Vagina (tissue), 2 donors: Measurements from ENCODE around the gene FGF1. TPM values are rescaled to one million over a fixed set of nuclear protein-coding genes. Genes with fewer than 3 reads are reported as not detected.

Experiments
- DNase-seq, 2 donors: peaks; one replicate each; pipeline ENCODE4 v3.0.0-alpha.2; 2017; ENCODE audit errors: extremely low spot score in 2 of 2
- H3K27ac ChIP-seq: fragments of 200-600 bp; sonication (generic); one replicate; pipeline ENCODE4 v1.5.1; 2019
- H3K27me3 ChIP-seq: fragments of 200-600 bp; sonication (generic); one replicate; pipeline ENCODE4 v1.5.1; 2019
- H3K36me3 ChIP-seq, 2 donors: fragments of 200-600 bp; sonication (generic); one replicate each; pipeline ENCODE4 v1.5.1; 2017 to 2019
- H3K4me1 ChIP-seq: fragments of 200-600 bp; sonication (generic); one replicate; pipeline ENCODE4 v1.5.1; 2019
- H3K4me3 ChIP-seq, 2 donors: fragments of 200-600 bp; sonication (generic); 1 replicate in 1 of 2; 2 replicates in 1 of 2; pipeline ENCODE4 v1.5.1; 2016 to 2019
- H3K9me3 ChIP-seq: fragments of 200-600 bp; sonication (generic); one replicate; pipeline ENCODE4 v1.5.1; 2019
- CTCF ChIP-seq, 3 experiments: fragments of 450-650 bp in 2 of 3; fragments of 200-600 bp in 1 of 3; sonication (generic) in 1 of 3; IDR thresholded peaks; one replicate each; pipeline ENCODE4 v1.5.1; 2017 to 2019; ENCODE audit warnings: antibody characterized with exemption in 3 of 3, mild to moderate bottlenecking in 2 of 3, moderate library complexity in 2 of 3
- POLR2A ChIP-seq, 2 donors: fragments of 450-650 bp; IDR thresholded peaks; one replicate each; pipeline ENCODE4 v1.6.1; 2017; ENCODE audit warnings: antibody characterized with exemption in 2 of 2, mild to moderate bottlenecking in 2 of 2, moderate library complexity in 2 of 2
- POLR2AphosphoS5 ChIP-seq, 2 donors: sonication (generic); formaldehyde crosslinking; IDR thresholded peaks; one replicate each; pipeline ENCODE4 v1.9.0; 2017; ENCODE audit warnings: antibody characterized with exemption in 2 of 2, mild to moderate bottlenecking in 2 of 2, low read depth in 1 of 2; ENCODE audit not compliant: insufficient read depth in 1 of 2
- intact Hi-C: fragments of 100-400 bp; cut with DNase I; formaldehyde crosslinking; loops from one replicate; pipeline ENCODE4 v1.15.1; 2023
- total RNA-seq: library from RNA; depleted of rRNA; stranded (reverse); fragments of >200 nt; gene quantifications from one replicate; pipeline ENCODE4 v1.2.3, GENCODE V29; 2016

FGF1 gene
- total RNA-seq, 1 donor from 2014 or later, result 2.0 TPM

- H3K27ac ChIP-seq, result no peak overlapping the region
Observed at GRCh38 chr5:142724821-142725220, 38.9 kb upstream of the FGF1 start.

DNA sequence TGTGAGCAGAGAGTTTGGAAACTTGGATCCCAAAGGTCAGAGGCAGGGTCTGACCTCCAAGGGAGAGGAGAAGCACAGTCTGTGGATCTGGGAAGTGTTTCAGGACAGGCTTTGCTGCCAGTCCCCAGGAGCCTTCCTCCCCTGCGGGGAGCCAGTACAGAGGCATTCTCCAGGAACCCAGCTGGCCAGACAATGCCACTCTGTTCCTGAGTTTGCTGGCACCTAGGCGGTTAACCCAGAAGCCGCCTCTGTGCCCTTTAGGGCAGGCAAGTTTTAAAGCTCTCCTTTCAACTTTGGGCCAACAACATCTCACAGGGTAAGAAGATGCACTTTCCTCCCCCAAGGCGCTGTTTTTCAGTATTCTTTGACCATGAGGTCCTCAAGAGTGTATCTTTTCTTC lies 37.0 kb upstream of the FGF1 start:
- intact Hi-C loops, result no loop called here
- Histone ChIP-seq H3K27me3 (no peaks in the 10 kb centered on the region), H3K4me3 (no peak overlapping the region), H3K36me3 (no peaks in the 10 kb centered on the region), H3K27ac (no peak overlapping the region), H3K9me3 (no peaks in the 10 kb centered on the region), H3K4me1 (no peaks in the 10 kb centered on the region)
- no peak for TF ChIP-seq POLR2AphosphoS5 (IDR thresholded peaks at IDR 0.05; ENCODE audit: insufficient read depth in 1 of 2, low read depth in 1 of 2)
- TF ChIP-seq CTCF (IDR thresholded peaks at IDR 0.05), result no peak
- TF ChIP-seq POLR2A (IDR thresholded peaks at IDR 0.05), result no peak
- DNase-seq, result no peak

More at GRCh38 chr5:142724821-142725220, 38.9 kb upstream of the FGF1 start:
- Histone ChIP-seq H3K4me1 (no peaks in the 10 kb centered on the region), H3K36me3 (no peaks in the 10 kb centered on the region), H3K9me3 (no peaks in the 10 kb centered on the region), H3K4me3 (no peak overlapping the region), H3K27me3 (no peaks in the 10 kb centered on the region)
- TF ChIP-seq POLR2AphosphoS5 (IDR thresholded peaks at IDR 0.05; ENCODE audit: insufficient read depth in 1 of 2, low read depth in 1 of 2), result no peak
- TF ChIP-seq CTCF (IDR thresholded peaks at IDR 0.05), result no peak
- TF ChIP-seq POLR2A (IDR thresholded peaks at IDR 0.05), result no peak
- intact Hi-C loops, result no loop called here
- no peak for DNase-seq

- Histone ChIP-seq H3K9me3 (no peaks in the 10 kb centered on the region), H3K4me1 (no peaks in the 10 kb centered on the region), H3K36me3 (no peaks in the 10 kb centered on the region), H3K4me3 (no peak overlapping the region), H3K27ac (no peak overlapping the region), H3K27me3 (no peaks in the 10 kb centered on the region)
- intact Hi-C loops, result no loop called here
- TF ChIP-seq POLR2A (IDR thresholded peaks at IDR 0.05), result no peak
- TF ChIP-seq POLR2AphosphoS5 (IDR thresholded peaks at IDR 0.05; ENCODE audit: insufficient read depth in 1 of 2, low read depth in 1 of 2), result no peak
- TF ChIP-seq CTCF (IDR thresholded peaks at IDR 0.05), result no peak
- no peak for DNase-seq
Observed at GRCh38 chr5:142722146-142722545, 36.3 kb upstream of the FGF1 start.

GRCh38 chr5:142720641-142721271 lies 34.9 kb upstream of the FGF1 start:
- no peak for TF ChIP-seq POLR2AphosphoS5 (IDR thresholded peaks at IDR 0.05; ENCODE audit: insufficient read depth in 1 of 2, low read depth in 1 of 2)
- TF ChIP-seq CTCF (IDR thresholded peaks at IDR 0.05), result no peak
- TF ChIP-seq POLR2A (IDR thresholded peaks at IDR 0.05), result no peak
- Histone ChIP-seq H3K9me3 (no peaks in the 10 kb centered on the region), H3K36me3 (no peaks in the 10 kb centered on the region), H3K4me3 (no peak overlapping the region), H3K27me3 (no peaks in the 10 kb centered on the region), H3K4me1 (no peaks in the 10 kb centered on the region), H3K27ac (no peak overlapping the region)
- no peak for DNase-seq
- intact Hi-C loops, result no loop called here

GRCh38 chr5:142719836-142720370 lies 34.0 kb upstream of the FGF1 start:
- Histone ChIP-seq H3K9me3 (no peaks in the 10 kb centered on the region), H3K27me3 (no peaks in the 10 kb centered on the region), H3K4me3 (no peak overlapping the region), H3K36me3 (no peaks in the 10 kb centered on the region), H3K27ac (no peak overlapping the region), H3K4me1 (no peaks in the 10 kb centered on the region)
- intact Hi-C loops, result loop anchor here (5.0 to 10.0 kb wide), 2 partner anchors 55 to 157 kb away; partner anchors contain the start of gene ARHGAP26
- TF ChIP-seq POLR2AphosphoS5 (IDR thresholded peaks at IDR 0.05; ENCODE audit: insufficient read depth in 1 of 2, low read depth in 1 of 2), result no peak
- TF ChIP-seq POLR2A (IDR thresholded peaks at IDR 0.05), result no peak
- TF ChIP-seq CTCF (IDR thresholded peaks at IDR 0.05), result no peak
- no peak for DNase-seq
